Measurements from ENCODE around the gene PTCD2.
"Not testable (repeated sequence)": the region's sequence is repeated elsewhere in the genome, so short reads cannot be mapped to it uniquely, and the experiment has no call there.

The PTCD2 gene

DNA sequence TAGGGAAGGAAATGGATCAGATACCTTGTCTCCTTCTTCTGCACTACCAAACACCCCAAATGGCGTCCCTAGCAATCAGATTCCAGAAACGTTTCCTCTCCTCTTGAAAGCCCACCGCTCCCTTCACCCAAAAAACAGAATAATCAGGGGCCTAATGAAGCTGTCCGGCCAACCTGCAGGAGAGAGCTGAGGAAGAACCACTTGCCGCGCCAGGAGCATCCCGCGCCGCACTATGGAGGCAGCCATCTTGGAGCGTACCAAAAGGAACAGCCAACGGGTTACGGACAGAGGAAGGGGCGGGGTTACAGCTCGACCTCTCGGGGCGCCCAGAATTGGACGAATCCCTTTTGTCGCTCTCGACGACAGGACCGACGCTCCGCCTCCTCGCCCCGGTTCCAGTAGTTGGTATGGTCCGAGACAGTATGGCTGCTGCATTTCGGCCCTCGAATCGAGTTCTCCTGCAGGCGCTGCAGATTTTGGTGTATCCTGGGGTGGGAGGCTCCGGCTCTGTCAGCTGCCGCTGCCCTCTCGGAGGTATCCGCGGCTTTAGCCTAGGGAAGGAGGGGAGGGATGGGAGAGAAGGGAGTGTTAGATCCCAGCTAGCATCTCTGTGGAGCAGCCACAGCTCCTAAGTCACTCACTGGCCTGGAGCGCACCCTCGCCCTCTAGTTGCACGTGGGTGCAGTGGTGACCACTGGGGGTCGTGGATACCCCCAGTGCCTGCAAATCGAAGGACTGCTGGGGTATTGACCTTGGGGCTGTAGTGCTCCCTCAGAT lies at the start of gene PTCD2, which contains the start of gene MRPS27:
Gene PTCD2 (plus strand): TSS at position 398 of the 777 bp plus-strand sequence. CDS start 10 bp downstream, at position 408.
Gene MRPS27 (minus strand): TSS at position 265 of the 777 bp plus-strand sequence. CDS start 19 bp downstream, at position 246.
- DNase-seq, result peak; percentile 98

- no peak for DNase-seq
These were observed 48.5 kb upstream of the PTCD2 start for GRCh38 chr5:72271702-72272101.

- DNase-seq, result no peak
These were observed 47.8 kb upstream of the PTCD2 start for GRCh38 chr5:72272398-72272797.

GRCh38 chr5:72273547-72273946 lies 46.6 kb upstream of the PTCD2 start:
- no peak for DNase-seq

DNA sequence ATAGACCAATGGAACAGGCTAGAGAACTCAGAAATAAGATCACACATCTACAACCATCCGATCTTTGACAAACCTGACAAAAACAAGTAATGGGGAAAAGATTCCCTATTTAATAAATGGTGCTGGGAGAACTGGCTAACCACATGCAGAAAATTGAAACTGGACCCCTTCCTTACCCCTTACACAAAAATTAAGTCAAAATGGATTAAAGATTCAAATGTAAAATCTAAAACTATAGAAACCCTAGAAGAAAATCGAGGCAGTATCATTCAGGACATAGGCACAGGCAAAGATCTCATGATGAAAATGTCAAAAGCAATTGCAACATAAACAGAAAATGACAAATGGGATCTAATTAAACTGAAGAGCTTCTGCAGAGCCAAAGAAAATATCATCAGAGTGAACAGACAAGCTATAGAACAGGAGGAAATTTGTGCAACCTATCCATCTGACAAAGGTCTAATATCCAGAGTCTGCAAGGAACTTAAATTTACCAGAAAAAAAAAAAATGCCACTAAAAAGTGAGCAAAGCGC lies 43.9 kb upstream of the PTCD2 start:
- DNase-seq, result no peak

DNA sequence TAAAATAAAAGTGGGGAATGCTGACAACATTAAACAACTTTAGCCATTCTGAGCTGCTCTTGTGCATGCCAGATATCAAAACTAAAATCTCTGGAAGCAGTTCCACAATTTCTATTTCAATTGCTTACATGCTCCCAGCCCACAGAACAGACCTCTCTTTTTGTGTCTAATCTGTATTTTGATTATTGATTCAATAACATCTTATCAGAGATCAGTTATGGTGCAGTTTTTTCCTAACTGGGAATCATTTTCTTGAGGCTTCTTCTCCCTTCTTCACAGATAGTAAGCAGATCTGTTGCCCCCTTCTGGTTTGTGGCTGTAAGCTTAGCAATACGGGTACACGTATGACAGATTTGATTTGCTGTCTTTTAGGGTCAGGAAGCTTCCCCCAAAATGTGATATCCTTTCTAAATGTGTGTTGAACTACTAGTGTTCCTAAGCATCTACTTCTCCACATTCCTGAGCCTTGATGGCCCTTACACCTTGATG lies 39.5 kb upstream of the PTCD2 start:
- peak; percentile 12 for DNase-seq

GRCh38 chr5:72281430-72281763 lies 38.8 kb upstream of the PTCD2 start:
- DNase-seq, result no peak

- no peak for DNase-seq
These were observed 38.2 kb upstream of the PTCD2 start for GRCh38 chr5:72281764-72282499.

GRCh38 chr5:72282878-72283277 lies 37.3 kb upstream of the PTCD2 start:
- no peak for DNase-seq

GRCh38 chr5:72283358-72283757 lies 36.8 kb upstream of the PTCD2 start:
- DNase-seq, result no peak

DNA sequence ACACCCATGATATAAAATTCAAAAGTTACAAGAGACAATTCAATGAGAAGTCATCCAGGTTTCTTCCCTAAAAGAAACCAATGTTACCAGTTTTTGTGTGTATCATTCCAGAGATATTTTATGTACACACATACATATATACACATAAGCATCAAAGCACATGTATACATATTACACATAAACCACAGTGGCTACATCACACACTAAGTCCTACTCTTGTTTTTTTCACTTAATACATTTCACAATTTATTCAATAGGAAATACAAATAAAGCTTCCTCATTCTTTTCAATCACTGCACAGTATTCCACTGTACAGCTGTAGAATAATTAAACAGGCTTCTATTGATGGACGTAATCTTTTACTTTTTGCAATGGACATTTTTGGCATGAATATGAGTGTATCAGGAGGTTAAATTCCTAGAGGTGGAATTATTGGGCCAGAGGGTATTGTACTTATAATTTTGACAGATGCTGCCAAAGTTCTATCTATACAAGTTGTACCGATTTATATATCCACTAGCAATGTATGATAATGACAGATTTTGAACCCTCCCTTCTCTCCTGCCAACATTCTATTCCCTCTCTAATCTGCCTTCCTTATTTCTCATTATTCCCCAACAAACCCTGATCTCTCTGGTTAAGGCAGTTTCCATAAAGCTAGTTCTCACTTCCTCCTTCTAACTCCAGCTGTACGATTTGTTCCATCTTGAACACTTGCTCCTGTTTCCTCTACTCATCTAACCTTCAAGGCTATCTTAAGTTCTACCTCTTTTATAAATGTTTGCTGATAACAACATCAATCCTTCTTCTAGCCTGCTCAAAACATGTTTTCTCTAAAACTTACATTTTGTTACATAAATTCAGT lies 35.4 kb upstream of the PTCD2 start:
- DNase-seq, result no peak

DNA sequence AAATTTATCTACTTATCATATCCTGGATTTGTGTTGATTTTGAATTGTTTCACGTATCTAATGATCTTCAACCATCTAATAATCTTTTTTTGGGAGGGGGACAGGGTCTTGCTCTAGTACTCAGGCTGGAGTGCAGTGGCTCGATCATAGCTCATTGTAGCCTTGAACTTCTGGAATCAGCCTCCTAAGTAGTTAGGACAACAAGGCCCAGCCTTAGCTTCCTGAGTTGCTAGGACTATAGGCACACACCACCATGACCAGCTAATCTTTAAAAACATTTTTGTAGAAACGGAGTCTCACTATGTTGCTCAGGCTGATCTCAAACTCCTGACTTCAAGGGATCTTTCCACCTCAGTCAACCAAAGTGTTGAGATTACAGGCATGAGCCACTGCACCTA lies 34.8 kb upstream of the PTCD2 start:
- no peak for DNase-seq

DNA sequence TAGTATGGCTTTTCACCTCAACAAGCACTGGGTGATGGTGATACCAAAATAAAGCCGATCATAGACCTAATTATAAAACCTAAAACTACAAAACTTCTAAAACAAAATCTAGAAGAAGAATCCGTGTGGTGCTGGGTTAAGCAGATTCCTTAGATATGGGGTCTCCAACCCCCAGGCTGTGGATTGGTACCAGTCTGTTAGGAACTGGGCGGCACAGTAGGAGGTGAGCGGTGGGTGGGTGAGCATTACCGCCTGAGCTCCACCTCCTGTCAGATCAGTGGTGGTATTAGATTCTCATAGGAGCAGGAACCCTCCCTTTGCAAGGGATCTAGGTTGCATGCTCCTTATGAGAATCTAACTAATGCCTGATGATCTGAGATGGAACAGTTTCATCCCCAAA lies 33.4 kb upstream of the PTCD2 start:
- no peak for DNase-seq

- no peak for DNase-seq
These were observed 31.2 kb upstream of the PTCD2 start for GRCh38 chr5:72288924-72289323.

DNA sequence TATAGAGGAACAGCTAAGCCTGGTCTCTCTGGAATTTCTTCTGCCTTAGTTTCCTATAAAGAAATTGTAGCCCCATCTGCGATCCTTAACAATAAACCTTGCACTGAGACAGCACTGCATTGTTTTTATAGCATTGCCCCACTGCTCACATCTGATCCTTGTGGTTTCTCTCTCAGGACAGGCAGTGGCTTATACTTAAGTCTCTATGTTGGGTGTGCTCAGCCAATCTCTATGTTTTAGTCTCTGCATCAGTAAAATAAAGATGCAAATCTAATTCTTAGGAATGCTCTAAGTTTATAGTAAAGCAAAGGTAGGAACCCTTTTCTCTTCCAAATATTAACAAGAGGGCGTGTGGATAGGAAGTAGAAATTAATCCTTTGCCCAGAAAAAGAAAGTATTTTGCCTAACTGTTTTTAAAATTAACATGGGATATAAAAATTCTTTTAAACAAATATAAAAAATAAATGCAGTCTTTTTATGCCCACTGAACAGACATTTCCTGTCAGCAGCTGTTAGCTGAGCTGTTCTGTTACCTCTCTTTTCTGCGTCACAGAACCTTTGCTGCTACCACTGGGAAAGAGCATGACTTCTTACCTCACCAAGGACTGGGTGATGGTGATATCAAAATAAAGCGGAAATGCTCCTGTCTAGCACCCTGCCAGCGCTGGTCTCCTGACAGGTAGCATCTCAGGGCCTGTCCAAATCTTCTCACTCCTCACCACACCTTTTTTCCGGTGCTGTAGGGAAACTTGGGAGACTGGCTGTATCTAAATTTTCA lies 29.6 kb upstream of the PTCD2 start:
- no peak for DNase-seq

DNA sequence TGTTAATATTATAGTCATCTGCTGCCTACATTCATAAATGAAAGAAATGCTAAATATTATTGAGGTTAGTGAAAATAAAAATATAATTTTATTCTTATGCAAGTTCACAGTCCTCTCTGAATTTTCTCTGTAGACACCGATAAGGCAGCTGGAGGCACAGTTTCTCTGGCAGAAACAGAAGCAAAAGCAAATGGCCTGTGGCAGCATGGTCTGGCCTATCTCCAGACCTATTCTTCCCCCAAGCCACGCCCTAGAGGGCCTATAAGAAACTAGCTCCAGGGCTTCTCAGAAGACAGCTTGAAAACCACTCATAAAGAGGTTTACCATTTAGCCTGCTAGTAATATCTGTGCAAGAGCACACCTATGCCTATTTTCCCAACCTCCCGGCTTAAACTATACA lies 28.6 kb upstream of the PTCD2 start:
- no peak for DNase-seq

- DNase-seq, result no peak
These were observed 27.8 kb upstream of the PTCD2 start for GRCh38 chr5:72292411-72292810.

DNA sequence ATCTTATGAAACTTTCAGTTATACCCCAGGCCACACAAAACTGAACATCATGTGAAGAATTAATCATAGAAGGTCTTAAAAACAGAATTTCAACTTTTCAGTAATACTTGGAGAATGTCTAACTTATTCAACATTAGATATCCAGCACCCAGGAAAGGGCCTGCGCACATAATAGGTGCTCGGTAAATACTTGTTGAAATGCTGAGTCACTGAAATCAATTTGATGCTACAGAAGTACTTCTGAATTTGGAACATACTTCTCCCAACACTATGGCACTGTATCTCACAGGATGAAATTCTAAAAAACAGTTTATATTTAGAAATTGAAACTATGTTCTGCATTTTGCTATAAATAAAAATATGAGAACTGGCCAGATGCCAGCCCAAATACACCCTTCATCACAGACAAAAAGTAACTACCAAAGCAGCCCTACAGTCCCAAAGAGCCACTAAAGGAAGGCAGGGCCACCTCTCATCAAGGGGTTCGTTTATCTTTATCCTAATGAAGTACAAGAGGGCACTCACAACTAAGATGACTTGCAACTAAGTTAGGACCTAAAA lies 26.6 kb upstream of the PTCD2 start:
- no peak for DNase-seq

DNA sequence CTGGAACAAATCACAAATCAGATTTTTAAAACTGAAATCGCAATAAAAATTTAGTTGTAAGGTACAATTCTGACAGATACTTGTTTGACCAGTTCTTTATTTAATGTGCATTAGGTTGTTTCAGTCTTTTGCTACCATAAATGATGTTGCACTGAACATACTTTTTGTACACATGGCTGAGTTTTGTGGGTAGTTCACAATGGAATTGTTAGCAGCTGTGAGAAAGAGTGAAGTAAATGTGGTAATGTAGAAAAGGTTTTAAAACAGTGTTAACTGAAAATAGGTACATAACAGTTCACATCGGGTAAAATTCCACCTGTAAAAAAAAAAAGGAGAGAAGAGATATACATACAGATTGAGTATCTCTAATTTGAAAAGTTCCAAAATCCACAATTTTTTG lies 25.7 kb upstream of the PTCD2 start:
- DNase-seq, result no peak

DNA sequence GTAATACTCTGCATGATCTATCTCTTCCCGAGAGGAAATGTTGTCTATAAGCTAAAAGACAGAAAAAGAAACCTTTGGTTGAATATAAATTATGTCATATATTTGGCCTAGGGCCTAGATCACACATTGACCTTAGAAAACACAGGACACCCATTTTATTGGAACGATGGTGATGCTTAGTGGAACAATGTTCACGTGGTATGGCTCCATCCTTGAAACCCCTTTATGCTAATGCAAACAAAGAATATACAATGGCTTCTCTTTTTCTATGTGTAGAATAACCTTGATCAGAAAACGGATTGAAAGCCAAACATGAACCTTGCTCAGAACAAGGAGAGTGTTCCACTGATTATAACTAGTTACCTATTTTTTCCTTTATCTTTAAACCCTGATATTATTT lies 24.6 kb upstream of the PTCD2 start:
- DNase-seq, result no peak

- no peak for DNase-seq
These were observed 23.9 kb upstream of the PTCD2 start for GRCh38 chr5:72296256-72296655.

- not testable (repeated sequence) for DNase-seq
These were observed 22.0 kb upstream of the PTCD2 start for GRCh38 chr5:72298136-72298535.
